ENCODE data around the gene RBM10. TPM values are rescaled to one million over a fixed set of nuclear protein-coding genes. Genes with fewer than 3 reads are reported as not detected.

RBM10 gene
- total RNA-seq, 1 donor from 2014 or later = 35.9 TPM

DNA sequence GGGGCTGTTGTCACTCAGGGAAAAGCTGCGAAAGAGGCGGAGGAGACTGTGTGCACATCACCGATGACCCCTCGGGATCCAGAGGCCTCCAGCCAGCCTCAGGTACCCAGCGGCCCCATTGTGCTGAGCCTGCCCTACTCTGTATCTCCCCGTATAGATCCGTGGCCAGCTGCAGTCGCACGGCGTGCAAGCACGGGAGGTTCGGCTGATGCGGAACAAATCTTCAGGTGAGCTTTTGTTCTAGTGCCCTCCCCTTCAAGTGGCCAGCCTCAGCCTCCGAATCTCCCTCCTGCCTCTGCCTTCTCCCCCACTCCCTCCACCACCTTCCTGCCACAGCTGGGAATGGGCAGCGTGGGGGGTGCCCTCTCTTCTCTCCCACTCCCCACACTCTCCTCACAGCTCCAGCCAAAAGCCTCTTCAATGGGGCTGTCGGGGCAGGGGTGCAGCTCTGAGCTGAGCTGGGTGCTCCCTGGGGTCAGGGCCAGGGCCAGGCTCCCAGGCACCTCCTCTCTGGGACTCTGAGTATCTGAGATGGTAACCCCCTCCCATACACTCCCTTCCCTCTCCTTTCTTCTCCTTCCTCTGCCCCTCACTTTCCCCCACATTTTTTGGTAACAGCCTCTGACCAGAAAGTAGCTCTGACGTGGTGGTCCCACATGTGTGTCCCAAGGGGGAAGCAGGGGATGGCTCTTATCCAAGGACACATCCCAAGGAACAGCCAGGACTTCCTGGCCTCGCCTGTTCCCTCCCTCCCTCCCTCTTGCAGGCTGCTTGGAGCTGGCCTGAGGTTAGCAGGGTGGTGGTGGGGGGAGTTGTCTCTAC, 28.2 kb downstream of the RBM10 start:
- Mint-ChIP-seq H3K27me3 (ENCODE audit: low read depth, unreplicated experiment) (no peaks in the 10 kb centered on the region), H3K36me3 (ENCODE audit: low read depth, unreplicated experiment) (peaks cover 2% of the 10 kb centered on the region), H3K9me3 (ENCODE audit: unreplicated experiment) (no peaks in the 10 kb centered on the region), H3K27ac (ENCODE audit: unreplicated experiment) (no peak overlapping the region), H3K4me1 (ENCODE audit: low read depth, unreplicated experiment) (no peaks in the 10 kb centered on the region), H3K4me3 (ENCODE audit: unreplicated experiment) (no peak overlapping the region)
- DNase-seq (ENCODE audit: low read depth) (no peak), FAIRE-seq (no peak)
- peaks cover 10% of the 10 kb centered on the region for H3K79me2 ChIP-seq (ENCODE audit: insufficient read depth, low read length)
- H3K36me3 ChIP-seq (ENCODE audit: insufficient read depth, low read length) = peaks cover 3% of the 10 kb centered on the region
- no peak overlapping the region for H3K4me3 ChIP-seq (ENCODE audit: insufficient read depth, low read depth, low read length)
- no peak overlapping the region for H2AFZ ChIP-seq (ENCODE audit: low read depth, low read length)
- no peak overlapping the region for H3K4me2 ChIP-seq (ENCODE audit: low read length)
- H3K27ac ChIP-seq (ENCODE audit: low read depth, low read length) = no peak overlapping the region
- H4K20me1 ChIP-seq (ENCODE audit: insufficient read depth, low read length) = peaks cover 24% of the 10 kb centered on the region
- H3K27me3 ChIP-seq (ENCODE audit: insufficient read depth, low read length) = no peaks in the 10 kb centered on the region
- no peaks in the 10 kb centered on the region for H3K9me3 ChIP-seq (ENCODE audit: insufficient read depth, low read depth, low read length)
- H3K9ac ChIP-seq (ENCODE audit: low read length) = no peak overlapping the region
- H3K4me1 ChIP-seq (ENCODE audit: insufficient read depth, low read length) = no peaks in the 10 kb centered on the region
- TF ChIP-seq, protein P1, sequence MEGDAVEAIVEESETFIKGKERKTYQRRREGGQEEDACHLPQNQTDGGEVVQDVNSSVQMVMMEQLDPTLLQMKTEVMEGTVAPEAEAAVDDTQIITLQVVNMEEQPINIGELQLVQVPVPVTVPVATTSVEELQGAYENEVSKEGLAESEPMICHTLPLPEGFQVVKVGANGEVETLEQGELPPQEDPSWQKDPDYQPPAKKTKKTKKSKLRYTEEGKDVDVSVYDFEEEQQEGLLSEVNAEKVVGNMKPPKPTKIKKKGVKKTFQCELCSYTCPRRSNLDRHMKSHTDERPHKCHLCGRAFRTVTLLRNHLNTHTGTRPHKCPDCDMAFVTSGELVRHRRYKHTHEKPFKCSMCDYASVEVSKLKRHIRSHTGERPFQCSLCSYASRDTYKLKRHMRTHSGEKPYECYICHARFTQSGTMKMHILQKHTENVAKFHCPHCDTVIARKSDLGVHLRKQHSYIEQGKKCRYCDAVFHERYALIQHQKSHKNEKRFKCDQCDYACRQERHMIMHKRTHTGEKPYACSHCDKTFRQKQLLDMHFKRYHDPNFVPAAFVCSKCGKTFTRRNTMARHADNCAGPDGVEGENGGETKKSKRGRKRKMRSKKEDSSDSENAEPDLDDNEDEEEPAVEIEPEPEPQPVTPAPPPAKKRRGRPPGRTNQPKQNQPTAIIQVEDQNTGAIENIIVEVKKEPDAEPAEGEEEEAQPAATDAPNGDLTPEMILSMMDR (IDR thresholded peaks at IDR 0.05; ENCODE audit: insufficient read depth, low read depth, low read length) = no peak
- TF ChIP-seq EZH2 (IDR thresholded peaks at IDR 0.05; ENCODE audit: insufficient read depth, low read length) = no peak

DNA sequence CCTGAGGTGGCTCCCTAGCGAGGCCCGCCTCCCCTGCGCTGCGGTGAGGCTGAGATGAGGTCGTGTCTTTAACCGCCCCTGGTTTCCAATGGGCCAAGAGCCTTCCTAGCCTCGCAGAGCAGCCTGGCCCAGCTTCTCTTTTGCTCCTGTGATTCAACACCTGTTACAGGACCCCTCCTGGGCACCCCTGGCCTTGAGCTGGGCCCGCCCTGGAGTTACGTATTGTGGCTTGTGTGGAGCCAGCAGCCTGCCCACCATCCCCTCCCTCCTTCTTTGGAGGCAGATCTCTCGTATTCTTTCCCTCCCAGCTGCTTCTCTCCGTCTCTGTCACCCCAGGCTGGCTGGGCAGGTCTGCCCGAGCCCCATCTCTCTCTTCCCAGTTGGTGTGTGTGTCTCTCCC, 29.4 kb downstream of the RBM10 start:
- Histone ChIP-seq H3K4me2 (ENCODE audit: low read length) (no peak overlapping the region), H4K20me1 (ENCODE audit: insufficient read depth, low read length) (peaks cover 13% of the 10 kb centered on the region), H3K27me3 (ENCODE audit: insufficient read depth, low read length) (no peaks in the 10 kb centered on the region), H3K79me2 (ENCODE audit: insufficient read depth, low read length) (no peaks in the 10 kb centered on the region), H3K9ac (ENCODE audit: low read length) (no peak overlapping the region), H2AFZ (ENCODE audit: low read depth, low read length) (no peak overlapping the region), H3K4me1 (ENCODE audit: insufficient read depth, low read length) (no peaks in the 10 kb centered on the region), H3K4me3 (ENCODE audit: insufficient read depth, low read depth, low read length) (no peak overlapping the region), H3K27ac (ENCODE audit: low read depth, low read length) (no peak overlapping the region), H3K36me3 (ENCODE audit: insufficient read depth, low read length) (peaks cover 3% of the 10 kb centered on the region), H3K9me3 (ENCODE audit: insufficient read depth, low read depth, low read length) (no peaks in the 10 kb centered on the region)
- no peak for FAIRE-seq
- Mint-ChIP-seq H3K9me3 (ENCODE audit: unreplicated experiment) (no peaks in the 10 kb centered on the region), H3K27me3 (ENCODE audit: low read depth, unreplicated experiment) (no peaks in the 10 kb centered on the region), H3K4me3 (ENCODE audit: unreplicated experiment) (no peak overlapping the region), H3K27ac (ENCODE audit: unreplicated experiment) (no peak overlapping the region), H3K4me1 (ENCODE audit: low read depth, unreplicated experiment) (no peaks in the 10 kb centered on the region), H3K36me3 (ENCODE audit: low read depth, unreplicated experiment) (peaks cover 2% of the 10 kb centered on the region)
- no peak for DNase-seq (ENCODE audit: low read depth)
- no peak for TF ChIP-seq EZH2 (IDR thresholded peaks at IDR 0.05; ENCODE audit: insufficient read depth, low read length)

DNA sequence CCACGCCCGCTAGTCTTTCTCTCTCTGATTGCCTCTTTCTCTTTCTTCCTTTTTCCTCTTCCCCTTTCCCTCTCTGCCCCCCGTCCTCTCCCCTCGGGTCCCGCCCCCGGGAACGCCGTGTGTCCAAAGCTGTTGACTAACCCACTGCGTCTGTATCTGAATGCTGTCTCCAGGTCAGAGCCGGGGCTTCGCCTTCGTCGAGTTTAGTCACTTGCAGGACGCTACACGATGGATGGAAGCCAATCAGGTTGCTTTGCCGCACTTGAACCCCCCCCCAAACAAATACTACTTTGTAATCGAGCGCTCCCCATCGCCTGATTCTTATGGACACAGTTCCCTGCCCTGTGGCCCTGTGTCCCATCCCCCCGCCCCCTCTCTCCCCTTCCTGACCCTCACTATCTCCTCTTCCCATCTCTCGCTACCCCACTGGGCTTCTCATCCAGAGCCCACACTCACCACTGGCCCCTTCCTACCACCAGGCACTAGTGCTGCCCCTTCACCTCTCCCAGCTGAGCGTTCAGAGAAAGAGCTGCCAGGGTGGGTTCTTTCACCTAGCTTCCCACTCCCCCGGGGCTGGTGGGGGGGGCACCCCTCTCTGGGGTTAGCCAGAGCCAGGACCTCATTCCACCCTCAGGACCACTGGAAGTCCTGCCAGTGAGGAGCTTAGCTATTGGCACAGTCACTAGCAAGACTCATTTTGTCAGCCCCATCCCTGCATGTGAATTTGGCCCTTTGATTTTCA, 30.0 kb downstream of the RBM10 start:
- H3K9ac ChIP-seq (ENCODE audit: low read length) = no peak overlapping the region
- no peak overlapping the region for H2AFZ ChIP-seq (ENCODE audit: low read depth, low read length)
- Mint-ChIP-seq H3K4me1 (ENCODE audit: low read depth, unreplicated experiment) (no peaks in the 10 kb centered on the region), H3K4me3 (ENCODE audit: unreplicated experiment) (no peak overlapping the region), H3K27ac (ENCODE audit: unreplicated experiment) (no peak overlapping the region), H3K27me3 (ENCODE audit: low read depth, unreplicated experiment) (no peaks in the 10 kb centered on the region), H3K36me3 (ENCODE audit: low read depth, unreplicated experiment) (peaks cover 4% of the 10 kb centered on the region), H3K9me3 (ENCODE audit: unreplicated experiment) (no peaks in the 10 kb centered on the region)
- no peaks in the 10 kb centered on the region for H3K27me3 ChIP-seq (ENCODE audit: insufficient read depth, low read length)
- no peak overlapping the region for H3K4me3 ChIP-seq (ENCODE audit: insufficient read depth, low read depth, low read length)
- no peaks in the 10 kb centered on the region for H3K79me2 ChIP-seq (ENCODE audit: insufficient read depth, low read length)
- peaks cover 3% of the 10 kb centered on the region for H3K36me3 ChIP-seq (ENCODE audit: insufficient read depth, low read length)
- no peaks in the 10 kb centered on the region for H3K4me1 ChIP-seq (ENCODE audit: insufficient read depth, low read length)
- no peak overlapping the region for H3K4me2 ChIP-seq (ENCODE audit: low read length)
- H3K9me3 ChIP-seq (ENCODE audit: insufficient read depth, low read depth, low read length) = no peaks in the 10 kb centered on the region
- no peak for DNase-seq (ENCODE audit: low read depth)
- peaks cover 13% of the 10 kb centered on the region for H4K20me1 ChIP-seq (ENCODE audit: insufficient read depth, low read length)
- FAIRE-seq = no peak
- H3K27ac ChIP-seq (ENCODE audit: low read depth, low read length) = no peak overlapping the region
- TF ChIP-seq EZH2 (IDR thresholded peaks at IDR 0.05; ENCODE audit: insufficient read depth, low read length) = no peak
- TF ChIP-seq, protein P1 (IDR thresholded peaks at IDR 0.05; ENCODE audit: insufficient read depth, low read depth, low read length) = no peak

Data from astrocyte (in vitro differentiated cells and primary cell).